ENCODE results near the gene EYA4.

The EYA4 gene

GRCh38 chr6:133532908-133533307 is 291.8 kb downstream of the EYA4 start:
- no peak for TF ChIP-seq CTCF (IDR thresholded peaks at IDR 0.05)
- H3K27ac ChIP-seq = no peak overlapping the region
- DNase-seq (ENCODE audit: low spot score) = no peak
- H3K4me3 ChIP-seq = no peak overlapping the region

DNA sequence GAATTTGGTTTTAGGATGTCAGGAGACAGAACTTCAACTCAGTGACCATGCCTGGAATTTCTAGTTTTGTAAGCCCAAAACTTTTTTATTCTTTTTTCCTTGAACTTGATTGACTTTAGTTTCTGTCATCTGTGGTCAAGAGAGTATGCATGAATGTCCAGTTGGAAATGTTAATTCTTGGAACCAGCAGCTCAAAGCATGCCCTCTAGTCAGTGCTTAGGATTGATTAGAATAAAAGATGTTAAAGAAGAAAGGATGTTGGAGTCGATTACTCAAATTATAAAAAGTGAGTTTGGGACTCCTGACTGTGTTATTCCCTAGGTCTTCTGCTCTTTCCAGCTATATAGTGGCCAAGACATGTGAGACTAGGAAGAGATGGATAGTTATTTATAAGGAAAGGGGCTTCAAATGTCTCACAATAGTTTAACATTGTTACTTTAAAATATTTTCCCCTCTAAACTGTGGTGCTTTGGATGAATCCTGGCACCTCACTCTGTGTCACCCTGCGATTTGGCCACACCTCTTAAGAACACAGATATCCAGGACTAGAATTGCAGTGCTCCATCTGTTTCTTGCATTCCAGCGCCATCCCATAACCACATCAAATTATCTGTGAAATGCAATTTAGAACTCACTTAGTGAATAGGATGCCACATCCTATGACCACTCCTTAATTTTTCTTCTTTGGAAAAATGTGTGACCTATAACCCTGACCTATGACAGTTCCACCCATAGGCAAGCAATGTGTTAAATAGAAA is 298.5 kb downstream of the EYA4 start:
- DNase-seq (ENCODE audit: low spot score) = no peak
- Histone ChIP-seq H3K27ac (no peak overlapping the region), H3K4me3 (no peak overlapping the region)
- no peak for TF ChIP-seq CTCF (IDR thresholded peaks at IDR 0.05)

- no peak for DNase-seq (ENCODE audit: low spot score)
Measured at GRCh38 chr6:133540361-133540760, 299.2 kb downstream of the EYA4 start.

DNA sequence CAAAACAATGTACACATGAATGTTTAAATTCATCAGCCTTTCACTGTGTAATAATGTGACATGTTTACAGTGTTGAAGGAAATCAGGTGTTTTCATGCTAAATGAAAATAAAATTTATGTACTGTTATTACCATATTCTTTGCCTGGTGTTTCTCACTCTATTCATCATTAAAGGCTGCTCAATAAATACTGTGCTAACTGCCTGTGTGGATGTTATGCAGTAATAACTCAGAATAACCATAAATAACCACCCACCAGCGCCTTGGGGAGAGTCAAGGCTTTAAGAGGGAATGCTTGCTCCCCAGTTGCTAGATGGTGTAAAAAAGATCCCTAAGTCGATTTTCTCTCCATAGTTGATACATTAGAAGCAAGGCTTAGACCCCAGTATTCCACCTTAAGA is 299.9 kb downstream of the EYA4 start:
- no peak for TF ChIP-seq CTCF (IDR thresholded peaks at IDR 0.05)
- H3K4me3 ChIP-seq = no peak overlapping the region
- no peak for DNase-seq (ENCODE audit: low spot score)
- H3K27ac ChIP-seq = no peak overlapping the region

More at GRCh38 chr6:133540361-133540760, 299.2 kb downstream of the EYA4 start:
- Histone ChIP-seq H3K4me3 (no peak overlapping the region), H3K27ac (no peak overlapping the region)
- TF ChIP-seq CTCF (IDR thresholded peaks at IDR 0.05) = no peak

- H3K27ac ChIP-seq = no peak overlapping the region
- no peak for DNase-seq (ENCODE audit: low spot score)
- no peak overlapping the region for H3K4me3 ChIP-seq
- no peak for TF ChIP-seq CTCF (IDR thresholded peaks at IDR 0.05)
Measured at GRCh38 chr6:133542056-133542821, 301.1 kb downstream of the EYA4 start.

DNA sequence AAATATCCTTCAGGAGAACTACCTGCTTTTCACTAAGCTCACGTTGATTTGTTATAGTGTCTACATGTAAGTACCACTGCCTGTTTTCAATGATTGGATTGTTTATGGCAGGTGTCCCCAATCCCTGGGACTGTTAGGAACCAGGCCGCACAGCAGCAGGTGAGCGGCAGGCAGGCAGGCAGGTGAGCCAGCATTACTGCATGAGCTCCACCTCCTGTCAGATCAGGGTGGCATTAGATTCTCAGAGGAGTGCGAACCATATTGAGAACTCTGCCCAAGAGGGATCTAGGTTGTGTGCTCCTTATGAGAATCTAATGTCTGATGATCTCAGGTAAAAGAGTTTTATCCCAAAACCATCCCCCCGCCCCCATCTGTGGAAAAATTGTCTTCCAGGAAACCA is 303.3 kb downstream of the EYA4 start:
- H3K4me3 ChIP-seq = no peak overlapping the region
- no peak overlapping the region for H3K27ac ChIP-seq
- DNase-seq (ENCODE audit: low spot score) = no peak
- no peak for TF ChIP-seq CTCF (IDR thresholded peaks at IDR 0.05)

DNA sequence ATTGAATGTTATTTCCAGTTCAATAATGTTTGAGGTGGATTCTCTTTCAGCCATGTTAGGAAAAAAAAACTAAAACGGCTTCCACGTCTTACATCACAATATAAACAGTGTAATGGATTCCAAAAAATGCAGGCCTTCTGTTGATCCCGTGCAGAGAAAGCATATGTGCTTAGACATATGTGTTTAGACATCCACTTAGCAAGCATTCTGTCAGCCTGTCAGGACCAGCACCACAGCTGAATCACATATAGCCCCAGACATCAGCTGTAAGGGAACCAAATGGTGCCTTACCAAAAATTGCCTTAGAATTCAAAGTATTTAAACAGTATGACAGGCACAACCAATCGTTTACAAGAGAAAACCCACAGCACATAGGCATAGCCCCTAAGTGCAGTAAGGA is 304.9 kb downstream of the EYA4 start:
- Histone ChIP-seq H3K4me3 (no peak overlapping the region), H3K27ac (no peak overlapping the region)
- no peak for DNase-seq (ENCODE audit: low spot score)
- no peak for TF ChIP-seq CTCF (IDR thresholded peaks at IDR 0.05)

All from coronary artery (tissue), 2 donors.